Loucy (cell line): ENCODE measurements around the gene AKAP11.

Experiments
- H2AFZ ChIP-seq: fragments of 200-600 bp; sonication (generic); 2 replicates; pipeline ENCODE4 v1.6.0; 2016; ENCODE audit warnings: antibody characterized with exemption, mild to moderate bottlenecking, low read length, moderate library complexity
- H3F3A ChIP-seq: fragments of 200-600 bp; 2 replicates; pipeline ENCODE4 v1.6.0; 2016; ENCODE audit warnings: antibody characterized with exemption, low read depth, mild to moderate bottlenecking
- H3K27me3 ChIP-seq: fragments of 200-600 bp; sonication (generic); 2 replicates; pipeline ENCODE4 v1.6.1; 2014; ENCODE audit warnings: low read length, mild to moderate bottlenecking; ENCODE audit not compliant: insufficient read depth, poor library complexity, severe bottlenecking
- H3K36me3 ChIP-seq: fragments of 200-600 bp; sonication (generic); 2 replicates; pipeline ENCODE4 v1.6.1; 2016; ENCODE audit warnings: low read length; ENCODE audit not compliant: insufficient read depth
- H3K4me1 ChIP-seq: fragments of 200-600 bp; sonication (generic); 2 replicates; pipeline ENCODE4 v1.5.1; 2014; ENCODE audit warnings: low read length, mild to moderate bottlenecking; ENCODE audit not compliant: insufficient read depth, poor library complexity, severe bottlenecking
- H3K4me2 ChIP-seq: fragments of 200-600 bp; sonication (generic); 2 replicates; pipeline ENCODE4 v1.6.0; 2014; ENCODE audit warnings: antibody characterized with exemption, low read length, low read depth, mild to moderate bottlenecking; ENCODE audit not compliant: poor library complexity, severe bottlenecking
- H3K4me3 ChIP-seq: fragments of 200-600 bp; sonication (generic); 2 replicates; pipeline ENCODE4 v1.5.1; 2014; ENCODE audit warnings: low read length, mild to moderate bottlenecking, mixed read lengths; ENCODE audit not compliant: poor library complexity, severe bottlenecking
- H3K79me2 ChIP-seq: fragments of 200-600 bp; sonication (generic); 2 replicates; pipeline ENCODE4 v1.6.1; 2014; ENCODE audit warnings: low read length; ENCODE audit not compliant: insufficient read depth
- H3K9ac ChIP-seq: fragments of 200-600 bp; sonication (generic); 2 replicates; pipeline ENCODE4 v1.6.0; 2014; ENCODE audit warnings: mild to moderate bottlenecking, low read depth, low read length, moderate library complexity; ENCODE audit not compliant: poor library complexity, severe bottlenecking
- H3K9me2 ChIP-seq: fragments of 200-600 bp; sonication (generic); replicated peaks from 2 replicates; pipeline ENCODE4 v1.6.1; 2016; ENCODE audit warnings: low read depth, low read length, mixed read lengths
- H3K9me3 ChIP-seq: fragments of 200-600 bp; sonication (generic); 2 replicates; pipeline ENCODE4 v1.6.1; 2014; ENCODE audit warnings: mild to moderate bottlenecking, antibody characterized with exemption, low read length, low read depth; ENCODE audit not compliant: insufficient read depth
- H4K20me1 ChIP-seq: fragments of 200-600 bp; sonication (generic); 2 replicates; pipeline ENCODE4 v1.6.0; 2014; ENCODE audit warnings: antibody characterized with exemption, low read length, mild to moderate bottlenecking; ENCODE audit not compliant: insufficient read depth, poor library complexity, severe bottlenecking
- EZH2phosphoT487 ChIP-seq: fragments of 200-600 bp; IDR thresholded peaks from 2 replicates; pipeline ENCODE4 v1.6.1; 2018; ENCODE audit warnings: antibody characterized with exemption, mild to moderate bottlenecking, moderate library complexity, borderline replicate concordance
- TF ChIP-seq, protein P1 (sequence below): fragments of 200-600 bp; sonication (generic); conservative IDR thresholded peaks from 2 replicates; pipeline ENCODE4 v1.5.1; 2014; ENCODE audit warnings: mild to moderate bottlenecking, antibody characterized with exemption, low read length

The AKAP11 gene

DNA sequence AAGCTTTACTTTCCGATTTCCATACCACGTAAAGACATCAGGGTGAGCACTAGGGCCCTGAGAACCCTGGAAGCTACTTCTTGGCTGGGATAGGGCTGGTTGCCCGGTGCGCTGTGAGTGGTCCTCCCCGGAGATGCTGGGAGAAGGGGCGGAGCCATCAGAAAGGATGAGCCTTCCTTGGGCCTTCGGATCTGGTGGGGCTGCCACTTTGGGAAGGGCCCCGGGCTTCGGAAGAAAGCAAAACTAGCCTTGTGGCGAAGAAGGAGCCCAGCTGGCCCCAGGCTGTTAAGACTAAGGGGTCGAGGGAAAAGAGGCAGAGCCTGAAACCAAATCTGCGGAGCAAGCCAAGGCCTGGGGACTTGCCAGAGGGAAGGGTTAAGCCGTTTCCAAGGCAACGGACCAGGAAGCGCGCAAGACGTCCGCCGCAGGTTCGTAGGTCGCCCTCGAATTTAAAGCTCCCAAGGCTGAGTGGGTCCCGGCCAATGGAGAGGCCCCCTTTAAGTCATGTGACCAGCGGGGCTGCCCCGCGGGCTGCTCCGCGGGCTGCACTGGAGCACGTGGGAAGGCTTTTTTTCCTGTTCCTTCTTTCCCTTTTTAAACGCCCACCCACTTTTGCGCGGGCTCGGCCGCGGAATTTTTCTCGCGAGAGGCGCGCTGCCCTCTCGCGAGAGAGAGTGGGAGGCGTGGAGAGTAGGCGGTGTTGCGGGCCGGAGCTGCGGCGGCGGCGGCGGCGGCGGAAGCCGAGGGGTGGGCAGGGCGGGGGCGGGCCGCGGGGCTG is 426 bp upstream of the AKAP11 start:
- Histone ChIP-seq H3K27me3 (no peaks in the 10 kb centered on the region), H3K36me3 (no peaks in the 10 kb centered on the region), H2AFZ (peak overlapping the region; percentile 87), H3K79me2 (peaks cover 42% of the 10 kb centered on the region), H3K4me2 (peak overlapping the region; percentile 83), H3K4me1 (peaks cover 49% of the 10 kb centered on the region), H3K9ac (peak overlapping the region; percentile 81), H3K4me3 (peak overlapping the region; percentile 81), H4K20me1 (peaks cover 8% of the 10 kb centered on the region), H3K9me2 (no peaks in the 10 kb centered on the region), H3F3A (no peaks in the 10 kb centered on the region), H3K9me3 (no peaks in the 10 kb centered on the region)
- TF ChIP-seq EZH2phosphoT487: no peak
- TF ChIP-seq, protein P1, sequence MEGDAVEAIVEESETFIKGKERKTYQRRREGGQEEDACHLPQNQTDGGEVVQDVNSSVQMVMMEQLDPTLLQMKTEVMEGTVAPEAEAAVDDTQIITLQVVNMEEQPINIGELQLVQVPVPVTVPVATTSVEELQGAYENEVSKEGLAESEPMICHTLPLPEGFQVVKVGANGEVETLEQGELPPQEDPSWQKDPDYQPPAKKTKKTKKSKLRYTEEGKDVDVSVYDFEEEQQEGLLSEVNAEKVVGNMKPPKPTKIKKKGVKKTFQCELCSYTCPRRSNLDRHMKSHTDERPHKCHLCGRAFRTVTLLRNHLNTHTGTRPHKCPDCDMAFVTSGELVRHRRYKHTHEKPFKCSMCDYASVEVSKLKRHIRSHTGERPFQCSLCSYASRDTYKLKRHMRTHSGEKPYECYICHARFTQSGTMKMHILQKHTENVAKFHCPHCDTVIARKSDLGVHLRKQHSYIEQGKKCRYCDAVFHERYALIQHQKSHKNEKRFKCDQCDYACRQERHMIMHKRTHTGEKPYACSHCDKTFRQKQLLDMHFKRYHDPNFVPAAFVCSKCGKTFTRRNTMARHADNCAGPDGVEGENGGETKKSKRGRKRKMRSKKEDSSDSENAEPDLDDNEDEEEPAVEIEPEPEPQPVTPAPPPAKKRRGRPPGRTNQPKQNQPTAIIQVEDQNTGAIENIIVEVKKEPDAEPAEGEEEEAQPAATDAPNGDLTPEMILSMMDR: no peak

DNA sequence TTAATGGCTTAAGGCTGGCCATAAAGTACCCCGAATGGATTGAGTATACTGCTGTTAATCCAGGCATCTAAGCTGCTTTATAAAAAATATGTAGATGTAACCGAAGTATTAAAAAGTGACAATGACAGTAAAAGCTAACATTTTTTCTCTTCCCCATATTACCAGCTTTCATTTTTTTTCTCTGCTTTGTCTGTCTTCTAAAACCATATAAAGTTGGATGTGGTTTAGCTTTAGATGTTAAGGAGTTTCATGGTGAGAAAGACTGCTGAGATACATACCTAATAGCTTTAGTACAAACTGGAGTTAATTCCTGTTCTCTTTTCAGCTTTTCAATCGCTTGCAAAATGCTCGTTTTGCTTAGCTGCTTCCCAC is 838 bp downstream of the AKAP11 start:
- Histone ChIP-seq H2AFZ (peak overlapping the region; percentile 78), H3K27me3 (no peaks in the 10 kb centered on the region), H3K4me1 (peaks cover 58% of the 10 kb centered on the region), H4K20me1 (peaks cover 12% of the 10 kb centered on the region), H3F3A (no peaks in the 10 kb centered on the region), H3K9me2 (no peaks in the 10 kb centered on the region), H3K9ac (peak overlapping the region; percentile 81), H3K9me3 (no peaks in the 10 kb centered on the region), H3K36me3 (no peaks in the 10 kb centered on the region), H3K4me2 (peak overlapping the region; percentile 77), H3K79me2 (peaks cover 51% of the 10 kb centered on the region), H3K4me3 (peak overlapping the region; percentile 81)
- no peak for TF ChIP-seq EZH2phosphoT487
- TF ChIP-seq, protein P1: no peak

DNA sequence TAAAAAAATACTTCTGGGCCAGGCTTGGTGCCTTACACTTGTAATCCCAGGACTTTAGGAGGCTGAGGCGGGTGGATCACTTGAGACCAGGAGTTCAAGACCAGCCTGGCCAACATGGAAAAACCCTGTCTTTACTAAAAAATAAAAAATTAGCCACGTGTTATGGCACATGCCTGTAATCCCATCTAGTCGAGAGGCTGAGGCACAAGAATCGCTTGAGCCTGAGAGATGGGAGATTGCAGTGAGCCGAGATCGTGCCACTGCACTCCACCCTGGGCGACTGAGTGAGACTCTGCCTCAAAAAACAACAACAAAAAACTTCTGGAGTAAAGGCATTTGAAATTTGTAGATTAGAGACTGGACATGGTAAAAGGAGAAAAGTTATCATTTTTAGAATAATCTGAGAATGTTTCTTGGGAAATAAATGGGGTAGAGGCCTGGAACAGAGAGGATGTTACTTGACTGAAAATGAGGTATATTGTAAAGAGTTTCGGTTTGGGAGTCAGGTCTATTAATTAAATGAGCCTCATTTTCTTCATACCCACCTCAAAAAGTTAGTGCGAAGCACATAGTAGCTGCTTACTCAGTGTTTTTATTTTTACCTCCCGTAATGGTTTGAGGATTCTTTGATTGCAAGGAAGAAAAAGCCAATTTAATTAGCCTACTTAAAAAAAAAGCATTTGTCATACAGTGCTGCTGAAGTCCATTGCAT is 2.6 kb downstream of the AKAP11 start:
- Histone ChIP-seq H2AFZ (no peak overlapping the region), H3K4me1 (peaks cover 68% of the 10 kb centered on the region), H3K9ac (peak overlapping the region; percentile 81), H3K9me3 (no peaks in the 10 kb centered on the region), H3K79me2 (peaks cover 68% of the 10 kb centered on the region), H4K20me1 (peaks cover 20% of the 10 kb centered on the region), H3K4me2 (peak overlapping the region; percentile 77), H3K4me3 (peak overlapping the region; percentile 81), H3K36me3 (no peaks in the 10 kb centered on the region), H3F3A (no peaks in the 10 kb centered on the region), H3K27me3 (no peaks in the 10 kb centered on the region), H3K9me2 (no peaks in the 10 kb centered on the region)
- no peak for TF ChIP-seq EZH2phosphoT487
- TF ChIP-seq, protein P1: no peak
